GM23338 (cell line): ENCODE measurements around the gene GRIN1.

Experiments
- CREB1 ChIP-seq: fragments of 250-450 bp; sonication (Bioruptor Pico); IDR thresholded peaks from 2 replicates; pipeline ENCODE4 v1.5.0; 2020; ENCODE audit warnings: low read depth, mild to moderate bottlenecking, moderate library complexity
- ETS1 ChIP-seq: IDR thresholded peaks from 2 replicates; pipeline ENCODE4 v1.6.1; 2016; ENCODE audit warnings: antibody characterized with exemption
- EZH2 ChIP-seq: fragments of 200-600 bp; sonication (generic); IDR thresholded peaks from one replicate; pipeline ENCODE4 v1.8.0; 2017; ENCODE audit warnings: antibody characterized with exemption, mild to moderate bottlenecking, low read depth; ENCODE audit not compliant: unreplicated experiment
- EZH2phosphoT487 ChIP-seq: fragments of 200-600 bp; sonication (generic); IDR thresholded peaks from one replicate; pipeline ENCODE4 v1.8.1; 2018; ENCODE audit warnings: antibody characterized with exemption; ENCODE audit not compliant: unreplicated experiment
- JUNB ChIP-seq: IDR thresholded peaks from one replicate; pipeline ENCODE4 v1.6.1; 2016; ENCODE audit warnings: antibody characterized with exemption; ENCODE audit not compliant: unreplicated experiment
- POLR2AphosphoS5 ChIP-seq: IDR thresholded peaks from 2 replicates; pipeline ENCODE4 v1.6.1; 2016; ENCODE audit warnings: antibody characterized with exemption, low read depth
- REST ChIP-seq: IDR thresholded peaks from one replicate; pipeline ENCODE4 v1.6.1; 2018; ENCODE audit warnings: antibody characterized with exemption; ENCODE audit not compliant: unreplicated experiment
- ZNF114 ChIP-seq: fragments of 250-450 bp; sonication (Bioruptor Pico); IDR thresholded peaks from 2 replicates; pipeline ENCODE4 v1.5.0; 2020; ENCODE audit warnings: mild to moderate bottlenecking, moderate library complexity
- ZNF331 ChIP-seq: fragments of 250-450 bp; sonication (Bioruptor Pico); IDR thresholded peaks from 2 replicates; pipeline ENCODE4 v1.5.0; 2020; ENCODE audit warnings: low read depth, mild to moderate bottlenecking, moderate library complexity
- TF ChIP-seq, protein P1 (sequence below), 2 experiments: fragments of 200-600 bp in 1 of 2; sonication (generic) in 1 of 2; conservative IDR thresholded peaks; 2 replicates each; pipeline versions ENCODE4 v1.5.1 to v1.6.1; 2016 to 2017; ENCODE audit warnings: antibody characterized with exemption in 2 of 2, low read depth in 2 of 2, mild to moderate bottlenecking in 2 of 2, moderate library complexity in 1 of 2

GRCh38 chr9:137160716-137161557, 22.0 kb downstream of the GRIN1 start:
- TF ChIP-seq, protein P1, sequence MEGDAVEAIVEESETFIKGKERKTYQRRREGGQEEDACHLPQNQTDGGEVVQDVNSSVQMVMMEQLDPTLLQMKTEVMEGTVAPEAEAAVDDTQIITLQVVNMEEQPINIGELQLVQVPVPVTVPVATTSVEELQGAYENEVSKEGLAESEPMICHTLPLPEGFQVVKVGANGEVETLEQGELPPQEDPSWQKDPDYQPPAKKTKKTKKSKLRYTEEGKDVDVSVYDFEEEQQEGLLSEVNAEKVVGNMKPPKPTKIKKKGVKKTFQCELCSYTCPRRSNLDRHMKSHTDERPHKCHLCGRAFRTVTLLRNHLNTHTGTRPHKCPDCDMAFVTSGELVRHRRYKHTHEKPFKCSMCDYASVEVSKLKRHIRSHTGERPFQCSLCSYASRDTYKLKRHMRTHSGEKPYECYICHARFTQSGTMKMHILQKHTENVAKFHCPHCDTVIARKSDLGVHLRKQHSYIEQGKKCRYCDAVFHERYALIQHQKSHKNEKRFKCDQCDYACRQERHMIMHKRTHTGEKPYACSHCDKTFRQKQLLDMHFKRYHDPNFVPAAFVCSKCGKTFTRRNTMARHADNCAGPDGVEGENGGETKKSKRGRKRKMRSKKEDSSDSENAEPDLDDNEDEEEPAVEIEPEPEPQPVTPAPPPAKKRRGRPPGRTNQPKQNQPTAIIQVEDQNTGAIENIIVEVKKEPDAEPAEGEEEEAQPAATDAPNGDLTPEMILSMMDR (conservative IDR thresholded peaks at IDR 0.05; ENCODE audit: low read depth in 2 of 2), result no peak
- no peak for TF ChIP-seq ZNF114
- no peak for TF ChIP-seq POLR2AphosphoS5
- TF ChIP-seq REST, result no peak
- no peak for TF ChIP-seq EZH2phosphoT487
- no peak for TF ChIP-seq CREB1 (CRISPR knock-in tag)
- no peak for TF ChIP-seq EZH2
- no peak for TF ChIP-seq ETS1
- no peak for TF ChIP-seq ZNF331 (CRISPR knock-in tag)
- no peak for TF ChIP-seq JUNB
